8988T (cell line): ENCODE results near the gene RAET1E.
A peak's percentile ranks its signal among the peaks of the same experiment; 100 is the strongest.
"Not testable (repeated sequence)": the region's sequence is repeated elsewhere in the genome, so short reads cannot be mapped to it uniquely, and the experiment has no call there.

Source experiments
- DNase-seq: peaks from one replicate; pipeline ENCODE4 v3.0.0; 2011

RAET1E gene

DNA sequence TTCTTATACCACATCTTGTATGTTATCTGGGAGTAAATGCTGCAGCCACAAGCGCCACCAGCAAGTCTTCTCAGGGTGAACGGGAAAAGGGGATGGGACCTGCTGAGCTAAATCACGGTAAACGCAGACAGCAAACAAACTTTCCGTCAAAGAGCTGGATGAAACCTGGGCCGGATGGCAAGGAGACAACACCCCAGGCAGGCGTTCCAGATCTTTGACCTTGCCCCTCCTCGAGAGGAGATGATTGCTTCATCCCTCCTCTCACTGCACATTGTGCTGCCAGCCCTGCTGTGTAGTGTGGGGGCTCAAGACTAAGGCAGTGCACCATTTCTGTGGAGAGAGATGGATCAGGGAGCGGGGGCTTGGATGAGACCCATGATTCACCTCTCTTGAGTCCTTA is 9.8 kb downstream of the RAET1E start:
- DNase-seq: no peak

DNA sequence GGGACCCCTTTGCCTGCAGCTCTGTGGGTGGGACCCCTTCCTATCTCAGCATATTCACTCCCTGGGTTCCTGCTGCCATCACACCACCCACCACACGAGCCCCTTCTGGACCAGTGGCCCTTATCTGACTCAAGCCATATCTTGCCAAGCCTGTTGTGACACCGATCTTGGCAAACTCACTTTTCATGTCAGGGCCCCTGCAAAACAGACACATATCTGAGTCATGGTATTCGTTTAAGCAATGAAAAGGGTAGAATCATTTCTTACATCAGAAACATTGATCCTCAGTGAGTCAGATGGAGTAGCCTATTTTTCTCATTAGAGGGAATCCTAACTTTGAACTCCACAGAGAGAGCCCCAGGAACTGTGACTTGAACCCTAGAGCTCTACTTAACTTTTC is 10.6 kb downstream of the RAET1E start:
- DNase-seq: no peak

DNA sequence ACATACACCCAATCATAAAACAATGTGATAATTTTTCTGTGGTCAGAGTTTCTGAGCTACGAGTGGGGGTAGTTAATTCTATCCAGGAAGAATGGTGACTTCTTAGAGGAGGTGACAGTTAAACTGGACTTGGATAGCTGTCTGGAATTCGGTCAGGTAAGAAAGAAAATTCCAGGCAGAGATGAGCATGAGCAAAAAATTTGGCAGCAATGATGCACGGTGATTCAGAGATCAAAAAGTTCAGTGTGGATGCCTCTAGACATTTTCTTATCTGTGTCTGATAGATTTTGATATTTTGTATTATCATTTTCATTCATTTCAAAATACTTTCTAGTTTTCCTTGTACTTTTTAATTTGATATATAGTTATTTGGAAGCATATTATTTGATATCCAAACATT is 12.0 kb downstream of the RAET1E start:
- DNase-seq: no peak

DNA sequence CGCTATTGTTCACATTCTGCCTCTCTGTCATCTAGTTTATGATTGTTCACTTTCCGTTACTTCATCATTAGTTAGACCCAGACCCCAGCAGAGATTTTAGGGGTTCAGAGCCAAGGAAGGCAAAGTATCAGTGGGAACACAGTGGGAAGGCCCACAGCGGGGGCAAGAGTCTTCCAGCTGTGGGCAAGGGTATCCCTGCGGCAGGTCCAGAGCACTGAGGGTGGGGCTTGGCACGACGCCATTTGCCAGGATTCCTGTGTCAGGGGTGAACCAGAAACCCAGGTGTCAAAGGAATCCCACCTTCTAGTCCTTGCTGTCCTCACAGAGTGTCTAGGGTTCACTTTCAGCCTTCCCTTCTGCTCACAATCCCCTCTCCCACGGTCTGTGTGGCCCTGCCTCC is 13.3 kb downstream of the RAET1E start:
- no peak for DNase-seq

- no peak for DNase-seq
Observed at GRCh38 chr6:149884215-149884614, 13.7 kb downstream of the RAET1E start.

GRCh38 chr6:149881860-149882259 is 16.1 kb downstream of the RAET1E start:
- no peak for DNase-seq

DNA sequence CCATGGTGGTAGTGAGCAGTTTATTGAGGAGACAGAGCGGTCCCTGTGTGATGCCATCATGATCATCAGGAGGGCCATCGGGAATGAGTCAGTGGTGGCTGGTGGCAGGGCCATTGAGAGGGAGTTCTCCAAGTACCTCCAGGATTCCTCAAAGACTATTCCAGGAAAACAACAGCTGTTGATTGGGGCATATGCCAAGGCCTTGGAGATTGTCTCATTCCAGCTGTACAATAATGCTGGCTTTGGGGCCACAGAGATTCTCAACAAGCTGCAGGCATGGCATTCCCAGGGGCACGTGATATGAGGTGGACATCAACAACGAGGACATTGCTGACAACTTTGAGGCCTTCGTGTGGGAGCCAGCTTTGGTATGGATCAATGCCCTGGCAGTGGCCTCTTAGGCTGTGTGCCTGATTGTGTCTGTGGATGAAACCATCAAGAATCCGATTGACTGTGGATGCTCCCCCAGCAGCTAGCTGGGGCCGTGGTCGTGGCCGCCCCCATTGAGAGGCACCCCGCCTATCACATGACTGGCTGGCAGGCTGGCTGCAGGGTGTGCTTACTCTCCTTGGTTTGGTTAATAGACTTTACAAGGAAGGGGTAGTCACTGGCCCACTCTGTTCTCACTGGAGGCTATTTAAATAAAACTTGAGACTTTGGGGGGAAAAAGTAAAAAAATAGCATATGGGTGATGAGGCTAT is 16.7 kb downstream of the RAET1E start:
- DNase-seq: no peak

DNA sequence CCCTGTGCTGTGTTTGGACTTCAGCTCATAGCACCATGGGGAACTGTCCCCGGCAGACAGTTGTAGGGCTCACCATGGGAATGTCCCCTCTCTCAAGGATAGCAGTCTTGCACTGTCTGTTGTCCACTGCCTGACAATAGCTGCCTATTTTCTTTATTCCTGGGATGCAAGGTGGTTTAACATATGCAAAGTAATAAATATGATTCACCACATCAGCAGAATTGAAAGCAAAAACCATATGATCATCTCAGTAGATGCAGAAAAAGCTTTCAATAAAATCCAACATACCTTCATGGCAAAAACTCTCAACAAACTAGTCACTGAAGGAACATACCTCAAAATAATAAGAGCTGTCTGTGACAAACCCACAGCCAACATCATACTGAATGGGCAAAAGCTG is 20.3 kb downstream of the RAET1E start:
- no peak for DNase-seq

DNA sequence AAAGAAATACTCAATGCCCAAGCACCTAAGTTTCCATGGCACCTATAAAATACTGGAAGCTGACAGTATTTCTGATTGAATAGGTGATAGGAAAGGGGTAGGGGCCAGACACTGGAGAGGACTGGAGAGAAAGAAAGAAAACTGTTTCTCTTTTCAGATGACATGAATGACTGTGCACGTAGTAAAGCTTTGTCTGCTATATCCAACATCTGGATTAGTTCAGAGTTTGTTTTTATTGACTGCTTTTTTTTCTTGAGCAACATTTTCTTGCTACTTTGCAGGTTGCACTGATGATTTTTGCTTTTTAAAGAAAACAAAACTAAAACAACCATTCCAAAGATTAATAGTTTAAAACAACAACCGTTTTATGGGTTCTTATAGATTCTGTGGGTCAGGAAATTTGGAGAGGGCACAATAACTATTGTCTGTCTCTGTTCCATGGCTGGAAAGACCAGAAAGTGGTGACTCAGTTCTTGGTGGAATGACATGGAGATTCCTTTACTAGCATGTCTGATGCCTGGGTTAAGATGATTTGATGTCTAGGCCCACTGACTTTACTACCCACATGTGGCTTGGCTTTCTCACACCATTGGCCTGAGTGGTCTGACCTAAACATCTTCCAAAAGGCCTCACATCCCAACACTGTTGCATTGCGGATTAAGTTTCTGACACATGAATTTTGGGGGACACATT is 21.5 kb downstream of the RAET1E start:
- DNase-seq: no peak

DNA sequence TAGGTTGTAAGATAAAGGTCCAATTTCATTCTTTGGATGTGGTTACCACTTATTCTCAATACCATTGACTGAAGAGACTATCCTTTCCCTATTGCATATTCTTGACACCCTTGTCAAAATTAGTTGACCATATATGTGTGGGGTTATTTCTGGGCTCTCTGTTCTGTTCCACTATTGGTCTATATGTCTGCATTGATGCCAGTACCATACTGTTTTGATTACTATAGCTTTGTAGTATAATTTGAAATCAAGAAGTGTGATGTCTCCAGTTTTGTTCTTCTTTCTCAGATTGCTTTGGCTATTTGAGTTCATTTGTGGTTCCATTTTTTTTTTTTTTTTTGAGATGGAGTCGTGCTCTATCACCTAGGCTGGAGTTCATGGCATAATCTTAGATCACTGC is 25.7 kb downstream of the RAET1E start:
- DNase-seq: no peak

- no peak for DNase-seq
Observed at GRCh38 chr6:149871182-149871581, 26.7 kb downstream of the RAET1E start.

DNA sequence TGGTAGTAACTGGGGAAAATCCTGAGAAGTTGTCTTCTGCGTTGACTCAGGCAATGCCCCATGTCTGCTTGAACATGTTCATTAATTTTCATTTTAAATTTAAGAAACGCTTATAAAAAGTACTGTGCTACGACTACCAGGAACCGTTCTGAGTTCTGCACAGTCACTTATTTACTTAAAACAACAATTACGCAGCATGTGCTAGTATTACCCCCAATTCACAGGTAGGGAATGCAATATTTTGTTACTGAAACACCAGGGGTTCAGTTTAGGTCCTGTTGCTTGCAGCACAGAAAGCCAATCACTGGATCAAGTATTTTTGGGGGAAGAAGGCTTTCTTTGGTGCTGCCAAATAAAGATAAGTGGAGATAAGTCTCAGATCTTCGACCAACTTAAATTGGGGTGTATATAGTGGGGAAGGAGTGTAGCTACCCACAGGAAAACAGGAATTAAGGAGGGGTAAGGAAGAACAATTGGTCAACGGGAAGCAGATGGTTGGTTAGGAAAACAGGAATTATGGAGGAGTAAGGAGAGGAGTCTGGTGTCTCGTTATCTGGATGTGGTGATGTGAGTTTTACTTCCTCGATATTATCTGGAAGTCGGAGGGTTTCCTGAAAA is 28.5 kb downstream of the RAET1E start:
- no peak for DNase-seq

GRCh38 chr6:149867876-149868640 is 29.9 kb downstream of the RAET1E start:
- no peak for DNase-seq

GRCh38 chr6:149864578-149865535 is 33.1 kb downstream of the RAET1E start:
- DNase-seq: peak; percentile 51

DNA sequence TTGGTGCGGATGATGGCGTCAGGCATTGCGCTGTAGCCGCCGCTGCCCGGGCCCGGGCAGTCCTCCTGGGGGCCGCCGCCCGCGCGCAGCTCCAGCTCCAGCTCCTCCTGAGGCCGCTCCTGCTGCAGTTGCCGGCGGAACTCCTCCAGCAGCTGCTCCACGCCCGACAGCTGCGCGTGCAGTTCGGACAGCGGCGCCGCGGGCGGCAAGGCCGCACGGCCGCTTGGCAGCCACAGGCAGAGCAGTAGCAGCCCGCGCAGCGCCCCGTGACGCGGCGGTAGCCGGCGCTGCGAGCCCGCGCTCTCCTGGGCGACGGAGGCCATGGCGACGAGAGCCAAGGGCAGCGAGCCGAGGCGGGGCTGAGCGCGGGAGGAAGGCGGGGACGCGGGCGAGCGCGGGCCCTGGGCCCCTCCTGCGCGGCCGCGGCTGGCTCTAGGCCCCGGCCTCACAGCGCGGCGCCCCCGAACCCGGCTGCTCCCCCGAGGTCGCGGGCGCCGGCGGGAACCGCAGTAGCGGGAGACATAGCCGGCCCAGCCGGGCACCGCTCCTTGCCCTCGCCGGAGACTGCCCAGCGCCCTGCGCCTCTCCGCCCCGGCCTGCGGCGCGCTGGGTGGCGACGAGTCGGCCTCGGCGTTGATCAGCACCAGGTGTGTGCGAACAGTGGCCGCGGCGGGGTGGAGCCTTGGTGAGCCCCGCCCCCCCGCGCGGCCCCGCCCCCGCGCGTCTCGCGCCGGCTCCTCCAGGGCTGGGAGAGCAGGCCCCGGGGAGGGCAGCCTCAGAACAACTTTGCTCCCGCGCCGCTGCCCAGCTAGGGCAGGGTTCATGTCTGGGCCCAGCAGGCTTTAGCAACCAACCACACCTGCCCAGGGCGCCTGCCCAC is 34.0 kb downstream of the RAET1E start, which contains the start of gene LRP11:
TSS of gene LRP11 (minus strand) at position 662 of the 880 bp plus-strand sequence. CDS start at position 323, 339 bp downstream.
- DNase-seq: peak; percentile 89

DNA sequence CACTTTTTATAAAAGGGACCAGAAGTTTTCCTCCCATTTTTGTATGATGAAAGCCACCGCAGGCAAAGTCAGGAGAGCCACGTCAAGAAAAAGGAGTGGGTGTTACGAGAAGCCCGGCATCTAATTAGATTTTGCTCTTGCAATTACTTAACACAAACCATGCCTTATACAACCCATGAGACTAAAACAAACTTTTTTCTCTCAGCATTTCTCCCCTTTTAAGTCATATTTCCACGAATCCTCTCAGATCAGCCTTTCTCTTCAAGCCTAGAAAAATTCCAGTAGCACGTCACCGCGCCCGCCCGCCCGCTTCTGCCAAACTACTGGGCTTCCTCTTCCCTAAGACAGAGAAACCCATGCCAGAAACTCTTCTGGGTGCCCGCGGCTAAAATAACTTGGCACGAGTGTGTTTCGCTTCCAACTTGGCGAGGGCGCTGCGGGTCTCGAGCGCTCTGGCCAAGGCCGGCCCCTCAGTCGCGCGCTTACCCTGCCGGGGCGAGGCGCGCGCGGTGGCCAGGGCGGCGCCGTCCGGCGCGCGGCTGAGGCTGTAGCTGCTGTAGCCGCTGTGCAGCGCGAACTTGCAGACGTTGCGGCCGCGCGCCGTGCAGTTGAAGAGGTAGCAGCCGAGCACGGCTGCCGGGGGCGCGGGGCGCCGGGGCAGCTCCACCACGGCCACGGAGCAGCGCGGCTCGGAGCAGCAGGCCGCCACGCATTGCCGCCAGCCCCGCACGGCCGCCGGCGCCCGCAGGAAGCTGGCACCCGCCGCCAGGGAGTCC is 34.8 kb downstream of the RAET1E start:
- DNase-seq: no peak

- DNase-seq: not testable (repeated sequence)
Observed at GRCh38 chr6:149862424-149862738, 35.5 kb downstream of the RAET1E start.

- no peak for DNase-seq
Observed at GRCh38 chr6:149861603-149862423, 36.1 kb downstream of the RAET1E start.

DNA sequence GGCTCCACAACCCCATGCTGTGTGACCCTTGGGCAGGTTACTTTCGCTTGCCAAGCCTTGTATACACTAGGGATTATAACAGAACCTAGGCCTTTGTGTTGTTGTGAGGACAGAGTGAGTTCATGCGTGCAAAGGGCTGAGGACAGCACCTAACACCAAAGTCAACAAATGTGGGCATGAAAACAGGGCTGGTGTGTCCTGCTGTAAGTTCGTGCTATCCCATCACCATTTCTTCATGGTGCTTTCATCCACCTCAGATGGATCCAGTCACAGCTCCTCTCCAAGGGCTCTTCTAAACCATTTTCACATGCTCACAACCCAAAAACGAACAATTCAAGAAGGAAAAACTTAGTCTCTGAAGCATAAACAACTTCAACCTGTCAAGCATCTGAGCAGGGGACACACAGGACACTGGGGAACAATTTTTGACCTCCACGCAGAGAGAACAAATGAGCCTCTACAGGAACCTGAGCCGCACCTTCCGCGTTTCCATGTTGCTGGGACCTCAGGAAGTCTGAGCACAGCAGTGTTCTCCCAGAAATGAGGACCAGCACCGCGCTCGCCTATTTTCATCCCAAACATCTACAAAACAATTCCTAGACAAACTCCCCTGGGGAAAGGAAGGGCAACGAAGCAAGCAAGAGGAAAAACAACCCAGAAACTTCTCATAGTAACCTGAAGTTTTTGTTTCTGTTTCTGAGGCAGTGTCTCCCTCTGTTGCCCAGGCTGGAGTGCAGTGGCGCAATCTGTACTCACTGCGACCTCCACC is 36.9 kb downstream of the RAET1E start:
- DNase-seq: no peak
